Large intestine (tissue), 3 donors: ENCODE measurements around the gene ATP2B3. TPM values are rescaled to one million over a fixed set of nuclear protein-coding genes. Genes with fewer than 3 reads are reported as not detected.

ENCODE experiments used
- DNase-seq, 2 donors: peaks; one replicate each; pipeline versions ENCODE4 v3.0.0 to v3.0.0-alpha.2; 2013
- H3K27ac ChIP-seq: one replicate; pipeline ENCODE4 v1.5.1; 2013; ENCODE audit warnings: low read length
- H3K27me3 ChIP-seq: 2 replicates; pipeline ENCODE4 v1.6.1; 2013; ENCODE audit warnings: low read length; ENCODE audit not compliant: control insufficient read depth, insufficient read depth
- H3K36me3 ChIP-seq: 2 replicates; pipeline ENCODE4 v1.6.1; 2013; ENCODE audit warnings: low read length; ENCODE audit not compliant: control insufficient read depth, insufficient read depth
- H3K4me1 ChIP-seq: one replicate; pipeline ENCODE4 v1.6.1; 2013; ENCODE audit warnings: low read length; ENCODE audit not compliant: control insufficient read depth, insufficient read depth
- H3K4me3 ChIP-seq: one replicate; pipeline ENCODE4 v1.5.1; 2013; ENCODE audit warnings: low read length
- H3K9me3 ChIP-seq: one replicate; pipeline ENCODE4 v1.6.1; 2013; ENCODE audit warnings: mild to moderate bottlenecking, low read depth, low read length, moderate library complexity; ENCODE audit not compliant: control insufficient read depth
- WGBS: methylation state at CpG from one replicate; pipeline ENCODE4 v1.1.5; 2013; ENCODE audit warnings: low lambda C conversion rate; ENCODE audit not compliant: insufficient coverage; 5-methylcytosine and 5-hydroxymethylcytosine counted together
- polyA plus RNA-seq: library from polyadenylated mRNA; unstranded; fragments of 120-200 nt; gene quantifications from one replicate; pipeline ENCODE4 v1.2.1, GENCODE V29; 2013

Gene ATP2B3
- polyA plus RNA-seq, 1 donor: 1.6 TPM

DNA sequence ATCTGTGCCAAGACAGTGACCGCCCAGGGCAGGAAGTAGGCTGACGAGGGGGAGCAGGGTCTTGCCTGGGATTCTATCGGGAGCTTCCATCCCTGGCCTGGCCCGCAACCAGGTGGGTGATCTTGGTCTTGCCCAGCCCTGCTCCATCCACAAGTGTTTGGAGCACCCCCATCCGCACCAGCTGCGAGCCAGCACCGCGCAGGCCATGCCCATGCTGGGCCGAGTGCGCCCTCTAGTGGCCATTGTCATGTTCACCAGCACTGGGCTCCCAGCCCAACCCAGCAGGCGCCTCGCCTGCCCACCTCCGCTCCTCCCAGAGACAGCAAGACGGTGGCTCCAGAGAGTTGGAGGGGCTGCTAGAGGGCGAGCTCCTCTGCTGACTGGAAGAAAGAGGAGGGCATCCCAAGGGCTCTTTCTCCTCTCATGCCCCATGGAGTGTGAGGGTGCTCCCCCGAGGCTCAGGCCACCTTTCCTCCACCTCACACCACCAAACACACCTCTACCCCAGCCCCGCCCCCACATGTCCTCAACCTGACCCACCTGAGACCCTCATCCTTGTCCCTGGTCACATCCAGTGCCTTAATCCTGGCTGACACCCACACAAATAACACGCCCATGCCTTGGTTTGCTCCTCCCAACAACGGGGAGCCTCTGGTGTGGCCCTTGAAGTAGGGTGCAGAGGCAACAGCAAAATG is 9.8 kb upstream of the ATP2B3 start:
- Histone ChIP-seq H3K27ac (no peak overlapping the region), H3K9me3 (no peaks in the 10 kb centered on the region), H3K36me3 (no peaks in the 10 kb centered on the region), H3K4me3 (no peak overlapping the region), H3K4me1 (no peaks in the 10 kb centered on the region), H3K27me3 (no peaks in the 10 kb centered on the region)
- peak; percentile 39 to 63 for DNase-seq
- WGBS: no CpG with 5 or more reads among the region's 19 CpGs

DNA sequence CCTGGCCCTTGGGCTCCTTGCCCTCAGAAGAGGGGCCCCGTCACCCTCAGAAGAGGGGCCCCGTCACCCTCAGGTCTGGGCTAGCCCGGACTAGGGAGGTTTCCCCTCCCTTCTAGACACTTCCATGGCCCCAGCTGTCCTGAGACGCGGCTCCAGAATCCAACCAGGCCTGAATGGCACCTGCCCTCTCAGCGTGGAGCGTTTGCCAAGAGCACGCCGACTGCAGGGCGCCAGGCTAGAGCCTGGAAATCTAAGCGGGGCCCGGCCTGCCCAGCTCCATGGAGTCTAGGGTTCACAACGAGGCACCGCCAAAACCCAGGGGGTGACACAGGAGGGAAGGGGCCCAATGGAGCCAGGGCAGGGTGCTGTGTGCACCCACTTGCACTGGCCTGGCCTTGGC is 7.8 kb upstream of the ATP2B3 start:
- Histone ChIP-seq H3K4me3 (no peak overlapping the region), H3K9me3 (no peaks in the 10 kb centered on the region), H3K27me3 (no peaks in the 10 kb centered on the region), H3K36me3 (no peaks in the 10 kb centered on the region), H3K27ac (no peak overlapping the region), H3K4me1 (no peaks in the 10 kb centered on the region)
- WGBS: no CpG with 5 or more reads among the region's 14 CpGs
- no peak for DNase-seq

DNA sequence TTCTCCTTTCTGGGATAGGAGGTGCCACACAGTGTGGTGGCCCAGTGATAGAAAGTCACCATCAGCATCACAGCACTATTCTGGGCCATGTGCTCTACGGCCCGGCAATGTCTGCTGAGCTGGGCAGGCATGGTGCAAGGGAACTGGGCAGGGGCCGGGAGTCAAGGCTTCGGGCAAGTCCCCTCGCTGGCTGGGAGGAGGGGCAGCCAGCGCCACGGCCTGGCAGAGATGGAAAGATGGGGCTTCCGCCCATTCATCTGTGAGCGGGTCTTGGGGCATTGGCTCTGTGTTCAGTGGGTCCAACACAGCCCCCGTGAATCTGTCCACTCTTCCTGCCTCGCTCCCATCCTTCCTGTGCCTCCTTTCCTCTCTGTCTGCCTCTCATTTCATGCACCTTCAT is 7.1 kb upstream of the ATP2B3 start:
- Histone ChIP-seq H3K27me3 (no peaks in the 10 kb centered on the region), H3K4me1 (no peaks in the 10 kb centered on the region), H3K4me3 (no peak overlapping the region), H3K27ac (no peak overlapping the region), H3K9me3 (no peaks in the 10 kb centered on the region), H3K36me3 (no peaks in the 10 kb centered on the region)
- no peak for DNase-seq
- WGBS: no CpG with 5 or more reads among the region's 11 CpGs

DNA sequence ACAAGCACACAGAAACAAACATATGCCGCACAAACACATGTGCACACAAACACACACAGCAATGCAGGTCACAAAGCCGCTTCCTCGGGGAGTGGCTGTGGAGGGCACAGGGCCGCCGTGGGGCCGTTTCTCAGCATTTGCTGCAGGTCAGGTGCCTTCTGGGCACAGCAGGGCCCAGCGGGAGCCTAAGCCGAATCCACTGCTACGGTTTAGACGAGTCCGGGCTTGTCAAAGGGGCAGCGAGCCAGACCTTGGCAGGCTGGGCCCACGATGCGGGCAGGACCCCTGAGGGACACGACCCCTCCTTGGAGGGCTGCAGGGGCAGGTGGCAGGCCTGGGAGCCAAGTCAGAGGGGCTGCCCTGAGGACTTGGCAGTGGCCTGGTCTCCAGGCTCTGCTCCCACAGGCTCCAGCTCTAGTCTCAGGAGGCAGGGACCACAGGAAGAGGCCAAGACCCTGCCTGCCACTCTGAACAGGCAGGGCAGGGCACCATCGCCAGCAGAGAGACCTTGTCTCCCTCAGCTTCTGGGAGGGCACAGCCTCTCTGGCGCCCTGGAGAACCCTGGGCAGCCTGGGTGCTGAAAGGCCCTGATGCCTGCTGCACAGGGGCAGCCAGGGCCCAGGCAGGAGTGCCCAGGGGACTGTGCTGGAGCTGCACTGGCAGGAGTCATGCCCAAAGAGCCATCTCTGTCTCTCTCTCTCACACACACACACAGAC is 5.5 kb upstream of the ATP2B3 start:
- peaks cover 12% of the 10 kb centered on the region for H3K27me3 ChIP-seq
- no peak for DNase-seq
- H3K4me1 ChIP-seq: no peaks in the 10 kb centered on the region
- no peak overlapping the region for H3K4me3 ChIP-seq
- H3K27ac ChIP-seq: no peak overlapping the region
- no peaks in the 10 kb centered on the region for H3K9me3 ChIP-seq
- no CpG with 5 or more reads among the region's 17 CpGs for WGBS
- no peaks in the 10 kb centered on the region for H3K36me3 ChIP-seq

DNA sequence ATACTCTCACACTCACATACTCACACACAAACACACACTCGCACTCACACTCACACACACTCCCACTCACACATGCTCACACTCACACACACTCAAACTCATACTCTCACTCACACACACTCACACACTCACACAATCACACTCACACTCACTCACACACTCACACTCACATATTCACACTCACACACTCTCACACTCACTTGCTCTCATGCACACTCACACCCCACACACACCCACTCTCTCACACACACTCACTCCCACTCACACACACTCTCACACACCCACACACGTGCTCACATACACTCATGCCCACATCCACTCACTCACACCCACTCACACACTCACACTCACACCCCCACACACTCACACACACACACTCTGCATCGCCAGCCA is 4.9 kb upstream of the ATP2B3 start:
- Histone ChIP-seq H3K36me3 (no peaks in the 10 kb centered on the region), H3K27ac (no peak overlapping the region), H3K27me3 (peaks cover 16% of the 10 kb centered on the region), H3K4me3 (no peak overlapping the region), H3K4me1 (no peaks in the 10 kb centered on the region), H3K9me3 (no peaks in the 10 kb centered on the region)
- DNase-seq: no peak
- WGBS: no CpG with 5 or more reads among the region's 3 CpGs

DNA sequence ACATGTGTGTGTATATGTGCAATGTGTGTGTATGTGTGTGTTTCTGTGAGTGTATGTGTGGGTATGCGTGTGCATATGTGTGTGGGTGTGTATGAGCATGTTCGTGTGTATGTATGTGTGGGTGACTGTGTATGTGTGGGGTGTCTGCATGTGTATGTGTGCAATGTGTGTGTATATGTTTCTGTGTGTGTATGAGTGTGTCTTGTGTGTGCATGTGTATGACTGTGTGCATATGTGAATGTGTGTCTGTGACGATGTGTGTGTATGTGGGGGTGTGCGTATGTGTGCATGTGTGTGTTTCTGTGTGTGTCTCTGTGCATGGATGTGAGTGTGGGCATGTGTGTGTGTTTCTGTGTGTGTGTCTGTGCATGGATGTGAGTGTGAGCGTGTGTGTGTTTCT is 4.2 kb upstream of the ATP2B3 start:
- no peak for DNase-seq
- Histone ChIP-seq H3K4me3 (no peak overlapping the region), H3K27me3 (peaks cover 18% of the 10 kb centered on the region), H3K9me3 (no peaks in the 10 kb centered on the region), H3K36me3 (no peaks in the 10 kb centered on the region), H3K27ac (no peak overlapping the region), H3K4me1 (no peaks in the 10 kb centered on the region)
- WGBS: no CpG with 5 or more reads among the region's 5 CpGs

DNA sequence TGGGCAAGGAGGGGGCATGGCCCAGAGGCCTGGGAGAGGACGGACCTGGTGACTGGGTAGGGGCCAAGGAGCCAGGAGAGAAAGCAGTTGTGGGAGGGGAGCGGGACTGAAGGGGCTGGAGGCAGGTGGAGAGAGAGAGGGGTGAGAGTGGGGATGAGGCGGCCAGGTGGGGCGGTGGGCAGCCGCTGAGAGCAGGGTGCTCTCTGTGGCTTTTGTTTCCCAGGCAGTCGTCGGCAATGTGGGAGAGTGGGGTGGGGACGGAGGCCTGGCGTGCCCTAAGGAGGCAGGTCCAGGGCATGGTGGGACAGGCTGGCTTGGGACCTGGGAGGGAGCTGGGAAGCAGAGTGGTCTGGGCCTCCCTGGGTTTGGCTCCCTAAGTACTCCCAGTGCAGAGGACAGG is 3.2 kb upstream of the ATP2B3 start:
- H3K4me3 ChIP-seq: no peak overlapping the region
- no peak for DNase-seq
- H3K9me3 ChIP-seq: no peaks in the 10 kb centered on the region
- H3K27me3 ChIP-seq: peaks cover 28% of the 10 kb centered on the region
- H3K27ac ChIP-seq: no peak overlapping the region
- no peaks in the 10 kb centered on the region for H3K36me3 ChIP-seq
- no CpG with 5 or more reads among the region's 9 CpGs for WGBS
- H3K4me1 ChIP-seq: no peaks in the 10 kb centered on the region

DNA sequence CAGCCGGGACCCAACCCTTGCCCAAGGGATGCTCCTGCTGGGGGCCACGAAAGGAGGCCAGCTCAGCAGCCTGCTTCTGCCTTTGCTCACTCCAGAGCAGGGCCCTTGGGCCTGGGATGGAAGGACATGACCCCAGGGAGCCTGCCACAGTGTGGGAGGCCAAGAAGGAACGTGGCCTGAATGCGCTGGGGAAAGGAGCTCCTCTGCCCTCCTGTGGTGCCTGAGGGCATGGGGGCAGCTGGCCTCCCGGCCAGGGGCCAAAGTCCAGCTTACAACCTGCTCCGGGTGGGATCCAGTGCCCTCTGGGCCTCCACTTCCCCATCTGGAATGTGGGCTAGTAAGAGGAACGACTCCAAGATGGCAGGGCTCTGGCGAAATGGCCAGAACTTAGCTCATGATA is 2.0 kb upstream of the ATP2B3 start:
- WGBS: no CpG with 5 or more reads among the region's 8 CpGs
- DNase-seq: no peak
- H3K27ac ChIP-seq: no peak overlapping the region
- no peaks in the 10 kb centered on the region for H3K9me3 ChIP-seq
- H3K4me3 ChIP-seq: no peak overlapping the region
- no peaks in the 10 kb centered on the region for H3K4me1 ChIP-seq
- peaks cover 36% of the 10 kb centered on the region for H3K27me3 ChIP-seq
- no peaks in the 10 kb centered on the region for H3K36me3 ChIP-seq

DNA sequence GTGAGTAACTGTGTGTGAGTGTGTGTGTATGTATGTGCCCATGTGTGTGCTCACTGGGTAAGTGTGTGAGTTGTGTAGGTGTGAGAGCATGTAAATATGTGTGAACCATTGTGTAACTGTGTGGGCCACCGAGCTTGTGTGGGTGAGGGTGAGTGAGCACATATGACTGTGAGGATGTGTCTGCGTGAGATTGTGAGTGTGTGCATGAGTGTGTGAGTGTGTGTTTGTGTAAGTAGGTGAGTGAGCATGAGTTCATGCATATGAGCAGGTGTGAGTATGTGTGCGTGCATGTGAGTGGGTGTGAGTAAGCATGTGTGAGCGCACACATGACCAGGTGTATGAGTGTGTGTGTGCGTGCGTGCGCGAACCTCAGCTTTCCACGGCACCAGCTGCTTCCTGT is 1.4 kb upstream of the ATP2B3 start:
- WGBS: no CpG with 5 or more reads among the region's 9 CpGs
- Histone ChIP-seq H3K27ac (no peak overlapping the region), H3K4me3 (no peak overlapping the region), H3K27me3 (peaks cover 40% of the 10 kb centered on the region), H3K36me3 (no peaks in the 10 kb centered on the region), H3K9me3 (no peaks in the 10 kb centered on the region), H3K4me1 (no peaks in the 10 kb centered on the region)
- no peak for DNase-seq

DNA sequence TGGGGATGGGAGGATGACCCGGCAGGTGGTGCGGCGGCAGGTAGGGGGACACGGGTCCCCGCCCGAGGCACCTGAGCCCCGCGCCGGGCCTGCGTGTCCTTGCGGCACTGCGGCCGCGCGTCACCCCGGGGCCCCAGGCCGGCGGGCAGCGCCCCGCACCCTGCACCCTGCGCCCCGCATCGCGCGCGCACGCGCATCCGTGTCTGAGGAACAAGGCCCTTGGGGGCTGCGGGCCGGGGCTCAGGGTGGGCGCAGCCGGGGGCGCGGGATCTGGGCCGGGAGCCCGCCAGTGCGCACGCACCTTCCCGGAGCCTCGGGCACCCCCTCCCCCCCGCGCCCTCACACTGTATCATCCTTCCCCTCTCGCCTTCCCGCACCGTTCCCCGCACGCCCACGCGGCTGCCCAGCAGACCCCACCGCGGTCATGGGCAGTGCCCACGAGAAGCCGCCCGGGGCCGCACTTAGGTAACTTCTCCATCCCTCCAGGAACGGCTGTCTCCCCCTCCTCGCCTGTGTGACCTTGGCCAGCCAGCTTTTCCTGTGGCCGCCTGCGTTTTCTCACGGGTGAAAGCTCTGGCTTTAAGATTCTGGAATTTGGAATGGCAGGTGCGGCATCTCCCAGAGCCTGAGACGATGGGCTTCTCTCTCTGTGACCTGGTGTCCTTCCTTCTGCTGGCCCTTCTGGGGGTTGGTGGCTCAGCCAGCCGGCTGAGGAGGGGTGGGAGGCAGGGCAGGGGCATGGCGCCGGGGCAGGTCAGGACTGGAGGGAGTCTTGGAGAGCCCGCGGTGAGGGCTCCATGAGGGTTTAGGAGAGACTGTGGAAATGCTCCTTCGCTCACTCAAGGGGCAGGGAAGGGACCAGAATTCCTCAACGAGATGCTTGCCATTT is 748 bp downstream of the ATP2B3 start:
- WGBS: no CpG with 5 or more reads among the region's 70 CpGs

More for the DNA sequence above, 748 bp downstream of the ATP2B3 start:
- Histone ChIP-seq H3K4me3 (no peak overlapping the region), H3K9me3 (no peaks in the 10 kb centered on the region), H3K27ac (no peak overlapping the region), H3K27me3 (peaks cover 49% of the 10 kb centered on the region), H3K4me1 (no peaks in the 10 kb centered on the region), H3K36me3 (no peaks in the 10 kb centered on the region)
- no peak for DNase-seq
